Uterus (tissue), 2 donors: ENCODE data around the gene PDLIM4.

Experiments
- POLR2A ChIP-seq, 2 donors: fragments of 450-650 bp; IDR thresholded peaks; one replicate each; pipeline ENCODE4 v1.6.1; 2016; ENCODE audit warnings: antibody characterized with exemption in 2 of 2, mild to moderate bottlenecking in 1 of 2, moderate library complexity in 1 of 2
- TF ChIP-seq, protein P1 (sequence below), 4 experiments: fragments of 200-600 bp in 2 of 4; fragments of 450-650 bp in 2 of 4; sonication (generic) in 2 of 4; IDR thresholded peaks; one replicate each; pipeline ENCODE4 v1.5.1; 2016 to 2019; ENCODE audit warnings: antibody characterized with exemption in 4 of 4, mild to moderate bottlenecking in 2 of 4, moderate library complexity in 1 of 4

DNA sequence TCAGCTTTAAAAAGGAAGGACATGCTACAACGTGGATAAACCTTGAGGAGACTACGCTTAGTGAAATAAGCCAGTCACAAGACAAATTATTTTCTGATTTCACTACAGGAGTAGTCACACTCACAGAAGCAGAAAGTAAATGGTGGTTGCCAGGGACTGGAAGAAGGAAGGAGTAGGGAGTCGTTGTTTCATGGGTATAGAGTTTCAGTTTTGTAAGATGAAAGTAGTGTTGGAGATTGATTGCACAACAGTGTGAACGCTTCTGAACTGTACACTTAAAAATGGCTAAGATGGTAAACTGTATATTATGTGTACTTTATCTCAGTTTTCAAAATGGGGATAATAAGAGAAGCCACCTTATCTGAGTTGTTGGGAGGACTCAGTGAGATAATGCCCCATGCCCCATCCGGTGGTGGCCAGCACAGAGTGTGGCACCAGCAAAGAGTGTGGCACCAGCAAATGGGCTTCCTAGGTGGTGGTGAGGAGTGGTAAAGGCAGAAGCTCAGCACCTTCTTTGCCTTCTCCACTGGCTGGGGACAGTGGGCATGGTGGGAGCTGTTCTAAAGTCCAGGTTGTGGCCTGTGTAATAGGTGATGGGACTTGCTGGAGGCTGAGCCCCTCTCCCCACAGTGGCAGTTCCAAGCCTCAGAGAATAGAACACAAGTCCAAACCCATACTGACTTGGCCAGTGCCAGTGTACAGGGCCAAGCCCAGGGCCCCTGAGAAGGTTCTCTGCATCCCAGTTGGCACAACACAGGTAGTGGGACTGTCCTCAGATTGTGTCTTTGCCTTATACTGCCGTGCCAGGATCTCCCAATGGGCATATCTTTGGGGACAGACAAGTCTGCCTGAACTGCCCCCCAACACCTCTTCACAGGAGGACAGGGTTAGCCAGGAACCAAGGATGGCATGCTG lies 41.1 kb downstream of the PDLIM4 start:
- TF ChIP-seq, protein P1, sequence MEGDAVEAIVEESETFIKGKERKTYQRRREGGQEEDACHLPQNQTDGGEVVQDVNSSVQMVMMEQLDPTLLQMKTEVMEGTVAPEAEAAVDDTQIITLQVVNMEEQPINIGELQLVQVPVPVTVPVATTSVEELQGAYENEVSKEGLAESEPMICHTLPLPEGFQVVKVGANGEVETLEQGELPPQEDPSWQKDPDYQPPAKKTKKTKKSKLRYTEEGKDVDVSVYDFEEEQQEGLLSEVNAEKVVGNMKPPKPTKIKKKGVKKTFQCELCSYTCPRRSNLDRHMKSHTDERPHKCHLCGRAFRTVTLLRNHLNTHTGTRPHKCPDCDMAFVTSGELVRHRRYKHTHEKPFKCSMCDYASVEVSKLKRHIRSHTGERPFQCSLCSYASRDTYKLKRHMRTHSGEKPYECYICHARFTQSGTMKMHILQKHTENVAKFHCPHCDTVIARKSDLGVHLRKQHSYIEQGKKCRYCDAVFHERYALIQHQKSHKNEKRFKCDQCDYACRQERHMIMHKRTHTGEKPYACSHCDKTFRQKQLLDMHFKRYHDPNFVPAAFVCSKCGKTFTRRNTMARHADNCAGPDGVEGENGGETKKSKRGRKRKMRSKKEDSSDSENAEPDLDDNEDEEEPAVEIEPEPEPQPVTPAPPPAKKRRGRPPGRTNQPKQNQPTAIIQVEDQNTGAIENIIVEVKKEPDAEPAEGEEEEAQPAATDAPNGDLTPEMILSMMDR (IDR thresholded peaks at IDR 0.05) = no peak
- TF ChIP-seq POLR2A (IDR thresholded peaks at IDR 0.05) = no peak
